Esophagus squamous epithelium (tissue), 5 donors: ENCODE measurements around the gene FAU. TPM values are rescaled to one million over a fixed set of nuclear protein-coding genes. Genes with fewer than 3 reads are reported as not detected.
"Not testable (repeated sequence)": the region's sequence is repeated elsewhere in the genome, so short reads cannot be mapped to it uniquely, and the experiment has no call there.

Experiments
- DNase-seq: peaks from one replicate; lab custom pipeline; 2025; lab: John Stamatoyannopoulos, UW
- H3K27ac ChIP-seq, 4 donors: fragments of 200-600 bp; sonication (generic); one replicate each; pipeline ENCODE4 v1.5.1; 2016 to 2019; ENCODE audit warnings: mild to moderate bottlenecking in 1 of 4
- H3K27me3 ChIP-seq, 4 donors: fragments of 200-600 bp; sonication (generic); 1 replicate in 3 of 4; 2 replicates in 1 of 4; pipeline versions ENCODE4 v1.5.1 to v1.6.0; 2017 to 2021; ENCODE audit warnings: antibody characterized with exemption in 1 of 4
- H3K36me3 ChIP-seq, 3 donors: fragments of 200-600 bp; sonication (generic); one replicate each; pipeline ENCODE4 v1.5.1; 2016 to 2019
- H3K4me1 ChIP-seq, 3 donors: fragments of 200-600 bp; sonication (generic); one replicate each; pipeline ENCODE4 v1.5.1; 2017 to 2019
- H3K4me3 ChIP-seq, 4 donors: fragments of 200-600 bp; sonication (generic); 1 replicate in 3 of 4; 2 replicates in 1 of 4; pipeline ENCODE4 v1.5.1; 2016 to 2019; ENCODE audit warnings: mild to moderate bottlenecking in 2 of 4, moderate library complexity in 1 of 4
- H3K9me3 ChIP-seq, 3 donors: fragments of 200-600 bp; sonication (generic); one replicate each; pipeline ENCODE4 v1.5.1; 2016 to 2019
- CTCF ChIP-seq, 6 experiments: fragments of 450-650 bp in 4 of 6; fragments of 200-600 bp in 2 of 6; sonication (generic) in 2 of 6; IDR thresholded peaks; one replicate each; pipeline ENCODE4 v1.5.1; 2016 to 2019; ENCODE audit warnings: antibody characterized with exemption in 6 of 6, mild to moderate bottlenecking in 4 of 6, moderate library complexity in 4 of 6
- POLR2A ChIP-seq, 4 donors: fragments of 450-650 bp; IDR thresholded peaks; one replicate each; pipeline ENCODE4 v1.6.1; 2017; ENCODE audit warnings: antibody characterized with exemption in 4 of 4, mild to moderate bottlenecking in 4 of 4, moderate library complexity in 3 of 4
- WGBS, 2 donors: methylation state at CpG; one replicate each; pipeline ENCODE4 v1.1.5; 2018; 5-methylcytosine and 5-hydroxymethylcytosine counted together
- intact Hi-C: fragments of 100-400 bp; cut with DNase I; formaldehyde crosslinking; loops from one replicate; pipeline ENCODE4 v1.15.0; 2022
- total RNA-seq, 4 donors: library from RNA; depleted of rRNA; stranded (reverse); fragments of >200 nt; gene quantifications; one replicate each; pipeline ENCODE4 v1.1.0, GENCODE V29; 2016
- donor health status: DM: yes; HTN: yes; CAD: no.

FAU gene
- total RNA-seq, 4 donors from 2014 or later: 436 to 777 (median 528) TPM

GRCh38 chr11:65121447-65121864, 478 bp downstream of the FAU start:
- no peaks in the 10 kb centered on the region for H3K9me3 ChIP-seq
- peak overlapping the region; percentile 68 to 90 (median 84) for H3K4me3 ChIP-seq
- peaks cover 15 to 69% (median 24%) of the 10 kb centered on the region in 3 donors for H3K4me1 ChIP-seq
- H3K36me3 ChIP-seq: peaks cover 15 to 63% (median 36%) of the 10 kb centered on the region in 3 donors
- H3K27me3 ChIP-seq: no peaks in the 10 kb centered on the region
- peak overlapping the region; percentile 96 to 98 (median 97) for H3K27ac ChIP-seq
- no peak for DNase-seq
- 1 to 4% methylated on average over 18 to 19 of the region's 22 CpGs for WGBS, 2 donors
- intact Hi-C loops: loop anchor here (10.0 kb wide), 1 partner anchor 53 kb away; the partner anchor contains the start of gene SPDYC
- TF ChIP-seq CTCF (IDR thresholded peaks at IDR 0.05): no peak
- no peak for TF ChIP-seq POLR2A (IDR thresholded peaks at IDR 0.05)

GRCh38 chr11:65120831-65121230, 1.1 kb downstream of the FAU start:
- H3K4me3 ChIP-seq: peak overlapping the region; percentile 68 to 90 (median 84)
- WGBS, 2 donors: 69 to 77% methylated on average over 3 of the region's 3 CpGs
- peaks cover 21 to 75% (median 30%) of the 10 kb centered on the region in 3 donors for H3K4me1 ChIP-seq
- no peak for DNase-seq
- no peaks in the 10 kb centered on the region for H3K9me3 ChIP-seq
- H3K27me3 ChIP-seq: no peaks in the 10 kb centered on the region
- intact Hi-C loops: loop anchor here (10.0 kb wide), 1 partner anchor 54 kb away; the partner anchor contains the start of gene SPDYC
- peak overlapping the region; percentile 96 to 98 (median 97) for H3K27ac ChIP-seq
- peaks cover 9 to 59% (median 29%) of the 10 kb centered on the region in 3 donors for H3K36me3 ChIP-seq
- TF ChIP-seq CTCF (IDR thresholded peaks at IDR 0.05) (no peak), POLR2A (IDR thresholded peaks at IDR 0.05) (no peak)

GRCh38 chr11:65119670-65119995, 2.3 kb downstream of the FAU start:
- Histone ChIP-seq H3K9me3 (no peaks in the 10 kb centered on the region), H3K27me3 (no peaks in the 10 kb centered on the region), H3K36me3 (peaks cover 5 to 58% (median 17%) of the 10 kb centered on the region in 3 donors), H3K27ac (peak overlapping the region in 2 of 4 donors; percentile 98), H3K4me1 (peaks cover 24 to 78% (median 30%) of the 10 kb centered on the region in 3 donors), H3K4me3 (no peak overlapping the region)
- TF ChIP-seq CTCF (IDR thresholded peaks at IDR 0.05): no peak
- TF ChIP-seq POLR2A (IDR thresholded peaks at IDR 0.05): no peak
- no peak for DNase-seq
- intact Hi-C loops: no loop called here

GRCh38 chr11:65118891-65119669, 2.9 kb downstream of the FAU start:
- 85 to 87% methylated on average over 13 to 18 of the region's 18 CpGs for WGBS, 2 donors
- H3K9me3 ChIP-seq, H3K27me3 ChIP-seq, DNase-seq, H3K4me3 ChIP-seq, intact Hi-C loops: not testable (repeated sequence)
- H3K36me3 ChIP-seq: peaks cover 5 to 53% (median 14%) of the 10 kb centered on the region in 3 donors
- H3K4me1 ChIP-seq: peaks cover 24 to 75% (median 30%) of the 10 kb centered on the region in 3 donors
- peak overlapping the region in 3 of 4 donors; percentile 90 to 98 (median 98) for H3K27ac ChIP-seq

GRCh38 chr11:65118097-65118837, 3.7 kb downstream of the FAU start:
- H3K27ac ChIP-seq: peak overlapping the region; percentile 16 to 98 (median 84)
- intact Hi-C loops: no loop called here
- peaks cover 28 to 75% (median 31%) of the 10 kb centered on the region in 3 donors for H3K4me1 ChIP-seq
- H3K27me3 ChIP-seq: no peaks in the 10 kb centered on the region
- no peak for DNase-seq
- WGBS, 2 donors: 75 to 80% methylated on average over 17 to 18 of the region's 18 CpGs
- no peaks in the 10 kb centered on the region for H3K9me3 ChIP-seq
- peaks cover 5 to 49% (median 14%) of the 10 kb centered on the region in 3 donors for H3K36me3 ChIP-seq
- peak overlapping the region in 1 of 4 donors; percentile 74 for H3K4me3 ChIP-seq
- no peak for TF ChIP-seq CTCF (IDR thresholded peaks at IDR 0.05)
- TF ChIP-seq POLR2A (IDR thresholded peaks at IDR 0.05): no peak
